Urinary bladder (tissue), 4 donors: ENCODE results near the gene SLC11A2. TPM values are rescaled to one million over a fixed set of nuclear protein-coding genes. Genes with fewer than 3 reads are reported as not detected.

Source experiments
- DNase-seq: peaks from one replicate; pipeline ENCODE4 v3.0.0-alpha.2; 2015; ENCODE audit errors: extremely low spot score
- H3K27ac ChIP-seq: one replicate; pipeline ENCODE4 v1.5.1; 2013; ENCODE audit warnings: low read depth, mild to moderate bottlenecking, moderate library complexity
- H3K36me3 ChIP-seq: one replicate; pipeline ENCODE4 v1.6.1; 2013; ENCODE audit warnings: mild to moderate bottlenecking, moderate library complexity; ENCODE audit not compliant: insufficient read depth
- H3K4me1 ChIP-seq: one replicate; pipeline ENCODE4 v1.6.1; 2013; ENCODE audit warnings: mild to moderate bottlenecking, moderate library complexity; ENCODE audit not compliant: insufficient read depth
- H3K4me3 ChIP-seq: one replicate; pipeline ENCODE4 v1.5.1; 2013; ENCODE audit warnings: low read depth, low read length
- WGBS: extraction: QIAGEN DNeasy Blood & Tissue Kit; methylation state at CpG from one replicate; pipeline ENCODE4 v1.1.7; 2013; 5-methylcytosine and 5-hydroxymethylcytosine counted together
- polyA plus RNA-seq: library from polyadenylated mRNA; stranded (reverse); fragments of 200-250 nt; gene quantifications from one replicate; pipeline ENCODE4 v1.2.3, GENCODE V29; 2013
- total RNA-seq: library from RNA; depleted of rRNA; stranded (reverse); fragments of >200 nt; gene quantifications from one replicate; pipeline ENCODE4 v1.2.3, GENCODE V29; 2014
- donor health status: healthy with polysubstance abuse.
- donor health status: healthy.

SLC11A2 gene
- total RNA-seq (78.3 TPM), polyA plus RNA-seq (21.5 TPM)

DNA sequence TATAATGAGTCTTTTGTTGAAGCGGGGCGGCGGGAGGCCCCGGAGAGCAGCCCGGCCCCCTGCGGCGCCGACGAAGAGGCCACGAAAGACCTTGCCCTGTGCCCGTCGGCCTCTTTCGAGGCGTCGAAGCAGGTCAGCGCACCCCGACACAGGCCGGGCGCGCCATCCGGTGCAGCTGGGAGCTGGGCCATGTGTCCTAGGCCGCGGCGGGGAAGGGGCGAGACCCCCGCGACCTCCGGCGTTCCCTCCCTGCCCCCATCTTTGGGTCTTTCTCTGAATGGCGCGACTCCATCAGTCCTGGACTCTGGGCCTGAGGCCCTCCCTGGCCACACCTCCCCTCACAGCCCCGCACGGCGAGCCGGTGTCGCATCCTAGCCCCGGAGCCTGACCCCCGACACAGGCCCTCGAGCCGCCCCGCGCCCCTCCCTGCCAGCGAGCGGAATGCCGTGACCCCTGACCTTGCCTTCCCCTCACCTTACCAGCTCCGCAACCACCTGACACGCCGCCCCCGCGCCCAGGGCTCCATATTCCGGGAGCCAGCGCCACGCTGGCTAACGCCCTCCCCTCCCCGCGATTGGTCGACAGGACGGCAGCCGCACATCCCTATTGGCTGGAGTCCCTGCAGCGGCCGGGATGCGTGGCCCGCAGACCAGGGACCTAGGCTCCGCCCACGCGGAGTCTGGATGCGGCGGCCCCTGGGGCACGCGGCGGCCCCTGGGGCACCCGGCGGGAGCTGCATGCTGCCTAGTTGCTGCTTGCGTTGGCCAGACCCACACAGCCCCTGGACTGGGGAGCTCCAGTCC, at the start of gene SLC11A2:
Gene SLC11A2, minus strand, starts transcription at position 549 of the 803 bp plus-strand sequence. CDS start 15,656 bp downstream, outside the sequence.
- Histone ChIP-seq H3K36me3 (no peaks in the 10 kb centered on the region), H3K4me1 (no peaks in the 10 kb centered on the region), H3K4me3 (peak within 1 kb of the TSS; percentile 73), H3K27ac (peak within 1 kb of the TSS; percentile 79)
- peak; percentile 86 for DNase-seq
- WGBS: under 1% methylated on average over 74 of the region's 74 CpGs

- no peak overlapping the region for H3K27ac ChIP-seq
- H3K4me3 ChIP-seq: no peak overlapping the region
- peaks cover 4% of the 10 kb centered on the region for H3K36me3 ChIP-seq
- no peak for DNase-seq
- 90% methylated on average over 5 of the region's 5 CpGs for WGBS
- no peaks in the 10 kb centered on the region for H3K4me1 ChIP-seq
These were observed 49.2 kb upstream of the SLC11A2 start for GRCh38 chr12:51075390-51075789.

DNA sequence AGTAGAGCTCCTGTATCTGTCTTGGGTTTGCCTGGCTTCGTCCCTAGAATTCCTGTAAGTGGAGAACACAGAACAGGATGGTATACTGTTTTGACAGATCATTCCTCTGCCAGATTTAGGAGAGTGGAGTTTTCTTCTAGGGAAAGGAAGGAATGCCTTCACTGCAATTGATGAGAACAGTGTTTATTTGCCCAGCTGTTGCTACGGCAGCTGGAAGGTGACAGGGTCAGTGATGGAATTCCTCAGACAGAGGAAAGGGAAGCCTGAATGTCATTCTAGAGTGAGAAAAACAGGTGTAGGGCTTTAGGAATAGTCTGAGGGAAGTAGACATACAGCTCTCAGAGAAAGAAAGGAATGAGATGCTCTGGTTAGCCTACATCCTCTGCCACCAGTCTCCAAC, 45.5 kb upstream of the SLC11A2 start:
- 77% methylated on average over 2 of the region's 2 CpGs for WGBS
- DNase-seq: no peak
- no peaks in the 10 kb centered on the region for H3K4me1 ChIP-seq
- H3K36me3 ChIP-seq: peaks cover 4% of the 10 kb centered on the region
- no peak overlapping the region for H3K27ac ChIP-seq
- no peak overlapping the region for H3K4me3 ChIP-seq

DNA sequence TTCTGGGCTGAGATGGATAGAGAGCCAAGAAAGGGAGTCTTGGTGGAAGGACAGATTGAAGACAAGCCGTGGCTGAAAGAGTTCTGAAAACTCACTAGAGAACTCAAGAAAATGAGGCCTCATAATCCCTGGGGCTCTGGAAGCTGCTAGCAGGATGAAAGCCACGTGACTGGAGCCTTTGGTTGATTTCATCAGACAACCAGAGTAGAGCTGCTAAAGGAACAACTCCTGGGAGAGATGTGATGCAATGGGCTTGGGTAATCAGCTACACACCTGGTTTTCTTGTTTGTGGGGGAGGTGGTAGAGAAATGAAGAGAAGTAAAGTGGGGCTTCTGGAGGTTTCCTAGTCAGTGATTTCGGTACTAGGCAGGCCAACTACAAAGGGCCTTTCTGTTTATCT, 43.8 kb upstream of the SLC11A2 start:
- no peak for DNase-seq
- Histone ChIP-seq H3K27ac (no peak overlapping the region), H3K36me3 (peaks cover 4% of the 10 kb centered on the region), H3K4me3 (no peak overlapping the region), H3K4me1 (no peaks in the 10 kb centered on the region)
- 86% methylated on average over 3 of the region's 3 CpGs for WGBS

GRCh38 chr12:51067771-51068170, 41.6 kb upstream of the SLC11A2 start:
- WGBS: 79% methylated on average over 7 of the region's 7 CpGs
- no peak for DNase-seq
- Histone ChIP-seq H3K36me3 (peaks cover 3% of the 10 kb centered on the region), H3K4me1 (no peaks in the 10 kb centered on the region), H3K27ac (no peak overlapping the region), H3K4me3 (no peak overlapping the region)

- H3K27ac ChIP-seq: no peak overlapping the region
- no peaks in the 10 kb centered on the region for H3K4me1 ChIP-seq
- 85% methylated on average over 4 of the region's 4 CpGs for WGBS
- H3K36me3 ChIP-seq: no peaks in the 10 kb centered on the region
- no peak overlapping the region for H3K4me3 ChIP-seq
- no peak for DNase-seq
These were observed 41.0 kb upstream of the SLC11A2 start for GRCh38 chr12:51067229-51067628.

DNA sequence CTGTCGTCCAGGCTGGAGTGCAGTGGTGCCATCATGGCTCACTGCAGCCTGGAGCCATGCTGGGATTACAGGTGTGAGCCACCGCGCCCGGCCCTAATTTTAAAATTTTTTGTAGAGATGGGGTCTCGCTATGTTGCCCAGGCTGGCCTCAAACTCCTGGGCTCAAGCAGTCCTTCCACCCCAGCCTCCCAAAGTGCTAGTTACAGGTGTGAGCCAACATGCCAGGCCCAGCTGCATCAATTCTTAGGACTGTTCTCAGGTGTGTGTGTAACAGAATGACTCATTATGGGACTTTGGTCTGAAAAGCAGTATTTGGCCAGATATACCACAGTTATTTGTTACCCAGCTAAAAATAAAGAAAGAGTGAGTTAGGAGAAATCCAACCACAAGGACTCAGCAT, 39.3 kb upstream of the SLC11A2 start:
- 97% methylated on average over 5 of the region's 5 CpGs for WGBS
- DNase-seq: no peak
- Histone ChIP-seq H3K4me3 (no peak overlapping the region), H3K4me1 (no peaks in the 10 kb centered on the region), H3K27ac (no peak overlapping the region), H3K36me3 (no peaks in the 10 kb centered on the region)

DNA sequence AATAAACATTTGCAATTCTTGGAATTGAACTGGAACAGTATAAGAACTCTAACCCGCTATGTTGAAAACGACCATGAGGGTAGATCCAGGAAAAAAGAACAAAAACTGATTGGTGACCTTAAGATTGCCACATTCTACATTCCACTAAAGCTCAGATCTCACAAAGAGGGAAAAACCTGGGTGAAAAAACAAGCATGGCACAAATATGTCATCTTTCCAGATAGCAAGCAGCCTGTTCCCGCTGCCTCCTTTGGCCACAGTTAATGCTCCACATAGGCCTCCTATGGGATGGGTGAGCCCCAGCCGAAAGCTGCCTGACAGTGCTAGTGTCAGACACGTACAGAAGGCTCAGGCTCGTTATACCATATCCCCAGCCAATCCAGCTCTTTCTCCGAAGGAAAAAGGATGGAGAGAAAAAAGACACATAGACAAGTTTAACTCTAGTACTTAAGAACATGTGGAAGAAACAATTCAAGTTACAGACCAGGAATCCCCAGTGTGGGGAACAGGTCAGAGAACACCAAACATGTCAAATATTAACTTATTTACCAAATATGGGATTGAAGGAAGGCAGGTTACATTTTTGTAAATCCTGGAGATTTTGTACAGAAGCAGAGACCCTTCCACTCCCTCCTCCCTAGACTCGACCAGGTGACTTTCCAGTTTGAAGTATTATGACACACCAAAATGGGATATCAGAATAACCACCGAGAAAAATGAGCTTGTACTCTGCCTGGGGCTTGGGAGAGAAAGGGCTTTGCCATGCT, 36.6 kb upstream of the SLC11A2 start:
- H3K36me3 ChIP-seq: peaks cover 2% of the 10 kb centered on the region
- H3K4me1 ChIP-seq: no peaks in the 10 kb centered on the region
- WGBS: 76% methylated on average over 9 of the region's 9 CpGs
- no peak overlapping the region for H3K27ac ChIP-seq
- no peak overlapping the region for H3K4me3 ChIP-seq
- DNase-seq: no peak

DNA sequence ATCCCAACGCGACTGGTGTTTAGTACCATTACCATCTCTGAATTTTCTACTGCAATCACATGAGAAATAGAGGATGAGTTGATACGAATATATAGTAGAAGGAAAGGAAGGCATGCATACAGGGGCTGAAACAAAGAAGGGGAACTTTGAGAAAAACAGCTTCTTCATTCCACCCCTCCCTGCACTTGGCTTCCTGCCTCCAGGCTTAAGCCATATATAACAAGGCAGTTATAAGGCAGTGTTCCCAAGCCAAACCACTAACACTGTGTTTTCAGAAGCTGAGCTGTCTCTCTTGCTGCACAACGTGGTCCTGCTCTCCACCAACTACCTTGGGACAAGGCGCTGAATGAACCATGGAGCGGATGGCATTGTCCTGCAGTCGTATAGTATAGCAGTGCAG, 32.9 kb upstream of the SLC11A2 start:
- Histone ChIP-seq H3K36me3 (peaks cover 2% of the 10 kb centered on the region), H3K4me1 (no peaks in the 10 kb centered on the region), H3K4me3 (no peak overlapping the region), H3K27ac (no peak overlapping the region)
- 79% methylated on average over 7 of the region's 7 CpGs for WGBS
- no peak for DNase-seq

- 82% methylated on average over 5 of the region's 5 CpGs for WGBS
- no peaks in the 10 kb centered on the region for H3K4me1 ChIP-seq
- no peak overlapping the region for H3K27ac ChIP-seq
- no peak overlapping the region for H3K4me3 ChIP-seq
- DNase-seq: no peak
- H3K36me3 ChIP-seq: peaks cover 2% of the 10 kb centered on the region
These were observed 30.1 kb upstream of the SLC11A2 start for GRCh38 chr12:51056242-51056641.

DNA sequence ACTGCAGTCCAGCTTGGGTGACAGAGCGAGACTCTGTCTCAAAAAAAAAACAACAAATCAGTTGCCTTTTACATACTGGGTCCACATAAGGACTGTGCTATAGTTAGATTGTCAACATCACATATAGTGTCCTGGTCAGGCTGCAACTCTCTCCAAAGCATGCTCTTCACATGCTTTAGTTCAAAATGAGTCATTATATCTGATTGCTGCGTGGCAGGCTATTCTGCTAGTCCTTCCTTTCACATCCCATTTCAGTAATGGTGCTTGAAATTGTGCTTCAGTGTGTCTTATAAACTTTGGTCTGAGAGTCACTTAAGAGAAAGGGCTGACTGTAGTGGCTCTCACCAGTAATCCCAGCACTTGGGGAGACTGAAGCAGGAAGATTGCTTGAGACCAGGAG, 28.9 kb upstream of the SLC11A2 start:
- H3K27ac ChIP-seq: no peak overlapping the region
- peaks cover 2% of the 10 kb centered on the region for H3K36me3 ChIP-seq
- H3K4me3 ChIP-seq: no peak overlapping the region
- DNase-seq: no peak
- WGBS: 93% methylated on average over 2 of the region's 2 CpGs
- H3K4me1 ChIP-seq: no peaks in the 10 kb centered on the region

DNA sequence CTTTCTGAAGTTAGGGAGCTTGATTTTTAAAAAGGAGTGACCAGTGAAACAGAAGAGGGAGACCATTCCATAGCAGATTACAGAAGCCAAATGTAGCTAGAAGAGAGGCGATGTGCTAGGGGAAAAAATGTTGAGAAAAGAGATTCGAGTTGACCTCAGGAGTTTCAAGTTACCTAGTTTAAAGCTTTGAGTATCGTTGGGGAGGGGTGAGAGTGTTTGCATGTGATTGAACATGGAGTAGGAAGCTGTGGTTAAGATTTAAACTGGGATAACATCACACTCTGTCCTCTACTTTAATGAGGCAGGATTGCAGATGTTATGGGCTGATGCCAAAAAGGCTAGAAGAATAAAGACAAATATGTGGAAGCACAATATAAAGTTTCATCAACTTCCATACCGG, 25.6 kb upstream of the SLC11A2 start:
- Histone ChIP-seq H3K4me1 (no peaks in the 10 kb centered on the region), H3K36me3 (no peaks in the 10 kb centered on the region), H3K4me3 (no peak overlapping the region), H3K27ac (no peak overlapping the region)
- no peak for DNase-seq
- 67% methylated on average over 4 of the region's 4 CpGs for WGBS

DNA sequence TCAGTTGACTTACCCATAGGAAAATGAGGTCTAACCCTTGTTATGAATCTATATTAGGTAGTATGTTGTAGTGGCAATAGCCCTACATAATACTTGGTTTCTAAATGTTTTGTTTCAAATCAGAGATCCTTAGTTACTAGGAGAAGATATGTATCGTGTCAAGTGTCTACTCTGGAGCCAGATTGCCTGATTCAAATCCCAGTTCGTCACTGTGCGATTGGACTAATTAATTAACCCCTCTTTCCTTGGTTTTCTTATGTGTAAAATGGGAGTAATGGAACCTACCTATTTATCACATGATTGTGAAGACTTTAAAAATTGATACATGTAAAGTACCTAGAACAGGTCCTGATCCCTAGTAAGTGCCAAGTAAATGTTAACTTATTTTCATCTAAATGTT, 23.3 kb upstream of the SLC11A2 start:
- DNase-seq: no peak
- Histone ChIP-seq H3K4me3 (no peak overlapping the region), H3K27ac (no peak overlapping the region), H3K36me3 (no peaks in the 10 kb centered on the region), H3K4me1 (no peaks in the 10 kb centered on the region)
- WGBS: 73% methylated on average over 3 of the region's 3 CpGs

DNA sequence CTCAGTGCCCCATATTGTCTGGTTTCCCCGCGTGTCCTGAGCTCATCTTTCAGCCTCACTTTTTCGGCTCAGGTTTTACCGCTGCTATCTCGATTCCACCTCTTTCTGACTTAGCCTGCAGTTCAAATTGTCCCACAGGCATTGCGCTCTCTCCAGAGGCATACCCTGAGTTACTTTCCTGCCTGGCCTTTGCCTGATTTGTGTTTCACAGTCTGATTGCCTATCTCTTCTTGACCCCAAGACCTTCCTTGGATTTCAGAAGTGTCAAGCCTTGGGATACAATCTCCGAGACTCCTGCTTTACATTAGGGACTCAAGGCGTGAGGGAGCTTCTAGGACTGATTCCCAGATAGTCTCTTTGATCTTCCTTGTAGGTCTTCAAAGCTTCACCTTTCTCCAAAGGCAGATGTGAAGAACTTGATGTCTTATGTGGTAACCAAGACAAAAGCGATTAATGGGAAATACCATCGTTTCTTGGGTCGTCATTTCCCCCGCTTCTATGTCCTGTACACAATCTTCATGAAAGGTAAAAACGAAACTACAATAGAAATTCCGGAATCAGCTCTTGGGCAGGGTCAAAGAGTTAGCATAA, 22.6 kb upstream of the SLC11A2 start:
- WGBS: 27% methylated on average over 14 of the region's 14 CpGs
- no peaks in the 10 kb centered on the region for H3K4me1 ChIP-seq
- no peaks in the 10 kb centered on the region for H3K36me3 ChIP-seq
- peak overlapping the region; percentile 63 for H3K4me3 ChIP-seq
- no peak for DNase-seq
- peak overlapping the region; percentile 63 for H3K27ac ChIP-seq
